Measurements from ENCODE around the gene BCAS1. TPM values are rescaled to one million over a fixed set of nuclear protein-coding genes. Genes with fewer than 3 reads are reported as not detected.

BCAS1 gene
- total RNA-seq, 3 donors from 2014 or later = 39.4 to 191 (median 101) TPM

DNA sequence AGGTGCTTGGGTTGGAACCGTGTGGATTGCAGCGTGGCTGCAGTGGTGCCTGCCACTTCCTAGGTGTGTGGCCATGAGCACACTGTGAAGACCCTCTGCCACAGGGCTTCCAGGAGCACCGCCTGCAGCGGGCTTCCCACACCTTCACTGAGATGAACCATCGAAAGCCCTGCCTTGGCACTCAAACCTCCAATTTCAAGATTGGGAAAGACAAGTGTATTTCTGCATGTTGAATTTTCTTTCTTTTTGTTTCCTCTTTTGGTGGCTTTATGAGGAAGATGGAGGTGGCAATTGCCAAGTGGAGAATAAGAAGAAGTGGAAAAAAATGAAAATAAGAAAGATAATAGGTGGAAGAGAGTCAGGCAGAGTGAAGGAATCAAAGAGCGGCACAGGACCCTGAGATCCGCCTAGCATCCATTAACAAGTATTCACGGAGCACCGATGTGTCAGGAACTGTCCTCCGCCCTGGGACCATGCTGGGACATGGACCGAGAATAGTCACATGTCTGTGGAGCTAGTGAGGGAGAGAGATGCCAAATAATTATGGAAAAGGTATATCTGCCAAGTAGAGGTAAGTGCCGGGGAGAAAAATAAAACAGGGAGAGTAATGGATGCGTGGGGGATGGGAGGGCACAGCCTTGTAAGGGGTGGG lies 159.9 kb downstream of the BCAS1 start:
- DNase-seq = no peak
- ATAC-seq = no peak
- H3K36me3 ChIP-seq (ENCODE audit: low read depth) = no peaks in the 10 kb centered on the region
- TF ChIP-seq, protein P1, sequence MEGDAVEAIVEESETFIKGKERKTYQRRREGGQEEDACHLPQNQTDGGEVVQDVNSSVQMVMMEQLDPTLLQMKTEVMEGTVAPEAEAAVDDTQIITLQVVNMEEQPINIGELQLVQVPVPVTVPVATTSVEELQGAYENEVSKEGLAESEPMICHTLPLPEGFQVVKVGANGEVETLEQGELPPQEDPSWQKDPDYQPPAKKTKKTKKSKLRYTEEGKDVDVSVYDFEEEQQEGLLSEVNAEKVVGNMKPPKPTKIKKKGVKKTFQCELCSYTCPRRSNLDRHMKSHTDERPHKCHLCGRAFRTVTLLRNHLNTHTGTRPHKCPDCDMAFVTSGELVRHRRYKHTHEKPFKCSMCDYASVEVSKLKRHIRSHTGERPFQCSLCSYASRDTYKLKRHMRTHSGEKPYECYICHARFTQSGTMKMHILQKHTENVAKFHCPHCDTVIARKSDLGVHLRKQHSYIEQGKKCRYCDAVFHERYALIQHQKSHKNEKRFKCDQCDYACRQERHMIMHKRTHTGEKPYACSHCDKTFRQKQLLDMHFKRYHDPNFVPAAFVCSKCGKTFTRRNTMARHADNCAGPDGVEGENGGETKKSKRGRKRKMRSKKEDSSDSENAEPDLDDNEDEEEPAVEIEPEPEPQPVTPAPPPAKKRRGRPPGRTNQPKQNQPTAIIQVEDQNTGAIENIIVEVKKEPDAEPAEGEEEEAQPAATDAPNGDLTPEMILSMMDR (IDR thresholded peaks at IDR 0.05) = no peak
- no peak overlapping the region for H3K4me3 ChIP-seq
- no peaks in the 10 kb centered on the region for H3K9me3 ChIP-seq
- peaks cover 18% of the 10 kb centered on the region for H3K4me1 ChIP-seq (ENCODE audit: low read depth)
- intact Hi-C loops (cut with DNase I, micrococcal nuclease) = no loop called here

DNA sequence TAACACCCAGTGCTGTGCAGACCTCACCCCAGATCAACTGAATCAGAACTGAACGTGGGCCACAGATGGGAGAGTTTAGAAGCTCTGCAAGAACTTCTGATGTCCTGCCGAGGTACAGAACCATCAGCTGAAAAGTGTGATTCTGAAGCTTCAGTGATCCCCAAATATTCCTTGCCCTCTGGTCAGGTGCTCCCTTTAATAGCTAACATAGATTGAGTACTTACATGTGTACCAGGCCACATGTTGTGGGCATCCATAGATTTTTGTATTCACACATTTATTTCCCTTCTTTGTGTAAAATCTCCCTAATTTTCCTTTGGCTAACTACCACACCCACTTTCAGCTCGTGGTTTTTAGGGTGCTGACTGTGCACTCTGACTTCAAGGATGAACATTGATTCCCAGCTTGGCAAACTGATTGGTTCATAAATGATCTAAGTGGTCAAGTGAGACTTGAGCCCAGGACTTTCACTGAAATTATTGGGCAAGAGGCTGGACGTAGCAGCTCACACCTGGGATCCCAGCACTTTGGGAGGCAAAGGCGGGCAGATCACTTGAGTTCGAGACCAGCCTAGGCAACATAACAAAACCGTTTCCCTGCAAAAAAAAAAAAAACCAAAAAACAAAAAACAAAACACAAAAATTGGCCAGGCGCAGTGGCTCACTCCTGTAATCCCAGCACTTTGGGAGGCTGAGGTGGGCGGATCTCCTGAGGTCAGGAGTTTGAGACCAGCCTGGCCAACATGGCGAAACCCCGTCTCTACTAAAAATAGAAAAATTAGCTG lies 162.2 kb downstream of the BCAS1 start:
- ATAC-seq = no peak
- DNase-seq = no peak
- Histone ChIP-seq H3K9me3 (no peaks in the 10 kb centered on the region), H3K4me1 (ENCODE audit: low read depth) (peaks cover 9% of the 10 kb centered on the region), H3K4me3 (no peak overlapping the region), H3K36me3 (ENCODE audit: low read depth) (no peaks in the 10 kb centered on the region)
- TF ChIP-seq, protein P1 (IDR thresholded peaks at IDR 0.05) = no peak
- intact Hi-C loops (cut with DNase I, micrococcal nuclease) = no loop called here

DNA sequence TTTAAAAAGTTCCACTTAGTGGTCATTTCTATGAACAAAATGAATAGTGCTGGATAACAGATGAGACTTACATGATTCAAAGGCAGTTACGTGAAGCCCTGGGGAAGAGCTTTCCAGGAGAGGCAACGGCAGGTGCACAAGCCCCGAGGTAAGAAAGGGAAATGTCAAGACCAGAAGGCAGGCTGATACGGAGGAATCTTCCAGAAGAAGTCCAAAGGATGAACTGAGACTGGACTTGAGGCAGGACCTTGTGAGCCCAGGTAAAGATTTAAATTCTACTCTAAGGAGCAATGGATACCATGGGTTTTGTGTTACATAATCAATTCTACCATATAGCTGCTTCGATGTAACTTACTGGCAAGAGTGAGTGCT lies 164.6 kb downstream of the BCAS1 start:
- Histone ChIP-seq H3K4me1 (ENCODE audit: low read depth) (peaks cover 17% of the 10 kb centered on the region), H3K4me3 (no peak overlapping the region), H3K36me3 (ENCODE audit: low read depth) (no peaks in the 10 kb centered on the region), H3K9me3 (no peaks in the 10 kb centered on the region)
- DNase-seq (no peak), ATAC-seq (no peak)
- intact Hi-C loops (cut with DNase I, micrococcal nuclease) = no loop called here
- TF ChIP-seq, protein P1 (IDR thresholded peaks at IDR 0.05) = no peak

DNA sequence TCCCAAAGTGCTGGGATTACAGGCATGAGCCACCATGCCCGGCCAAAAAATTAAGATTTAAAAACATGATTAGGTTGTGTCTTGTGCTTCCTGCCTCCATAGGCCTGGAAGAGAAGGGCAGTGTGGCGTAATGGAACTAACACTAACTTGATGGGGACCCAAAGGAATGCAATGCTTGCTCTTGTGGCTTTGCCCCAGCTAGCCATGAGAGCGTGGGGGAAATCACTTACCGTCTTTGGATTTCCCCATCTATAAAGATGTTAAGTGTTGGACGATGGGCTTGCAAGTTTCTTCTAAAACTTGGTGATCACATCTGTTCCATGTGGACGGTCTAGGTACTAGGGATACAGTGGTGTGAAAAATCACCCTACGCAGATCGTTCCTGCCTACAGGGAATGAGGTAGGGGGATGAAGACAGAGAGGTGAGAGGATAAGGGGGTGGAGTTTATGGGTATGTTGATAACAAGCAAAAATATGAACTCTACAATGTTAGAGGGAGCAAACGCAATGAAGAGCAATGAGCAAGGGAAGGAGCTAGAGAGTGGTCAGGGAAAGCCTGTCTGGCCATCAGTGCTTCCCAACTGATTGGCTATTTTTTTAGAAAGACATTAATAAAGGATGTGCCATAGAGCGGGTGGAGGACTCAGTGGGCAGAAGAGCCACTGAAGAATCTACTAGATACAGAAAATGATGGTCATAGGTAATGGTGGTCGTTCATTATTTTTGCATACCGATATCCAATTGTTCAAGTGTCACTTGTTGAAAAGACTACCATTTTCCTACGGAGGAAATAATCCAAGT lies 165.2 kb downstream of the BCAS1 start:
- Histone ChIP-seq H3K9me3 (no peaks in the 10 kb centered on the region), H3K36me3 (ENCODE audit: low read depth) (no peaks in the 10 kb centered on the region), H3K4me3 (no peak overlapping the region), H3K4me1 (ENCODE audit: low read depth) (peaks cover 23% of the 10 kb centered on the region)
- intact Hi-C loops (cut with DNase I, micrococcal nuclease) = no loop called here
- TF ChIP-seq, protein P1 (IDR thresholded peaks at IDR 0.05) = no peak
- ATAC-seq (no peak), DNase-seq (no peak)

DNA sequence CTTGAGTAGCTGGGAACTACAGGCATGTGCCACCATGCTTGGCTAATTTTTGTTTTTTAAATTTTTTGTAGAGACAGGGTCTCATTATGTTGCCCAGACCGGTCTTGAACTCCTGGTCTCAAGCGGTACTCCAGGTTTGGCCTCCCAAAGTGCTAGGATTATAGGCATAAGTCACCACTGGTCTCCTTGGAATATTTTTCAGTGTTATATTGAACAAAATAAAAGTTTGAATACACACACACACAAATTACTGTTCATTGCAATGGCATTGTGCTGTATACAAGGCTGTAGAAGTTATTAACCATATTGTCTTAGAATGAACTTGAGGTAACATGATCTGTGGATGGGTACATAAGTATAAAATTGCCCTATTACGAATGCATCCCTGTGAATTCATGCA lies 166.1 kb downstream of the BCAS1 start:
- peaks cover 20% of the 10 kb centered on the region for H3K4me1 ChIP-seq (ENCODE audit: low read depth)
- no peak for DNase-seq
- intact Hi-C loops (cut with DNase I, micrococcal nuclease) = no loop called here

More for the DNA sequence above, 166.1 kb downstream of the BCAS1 start:
- Histone ChIP-seq H3K36me3 (ENCODE audit: low read depth) (no peaks in the 10 kb centered on the region), H3K9me3 (no peaks in the 10 kb centered on the region), H3K4me3 (no peak overlapping the region)
- TF ChIP-seq, protein P1 (IDR thresholded peaks at IDR 0.05) = no peak
- ATAC-seq = no peak
